Psoas muscle (tissue), 8 donors: ENCODE measurements around the gene GALK1. TPM values are rescaled to one million over a fixed set of nuclear protein-coding genes. Genes with fewer than 3 reads are reported as not detected.

Source experiments
- ATAC-seq, 4 donors: fragments of 200-7000 bp; cut with Tn5 transposase; one replicate each; pipeline ENCODE4 v1.9.1; 2020; ENCODE audit warnings: moderate library complexity in 3 of 4, mild to moderate bottlenecking in 2 of 4
- DNase-seq, 2 donors: peaks; one replicate each; pipeline ENCODE4 v3.0.0-alpha.2; 2020
- H3K27ac ChIP-seq: fragments of 200-600 bp; one replicate; pipeline ENCODE4 v1.8.0; 2022
- H3K27me3 ChIP-seq, 3 donors: fragments of 200-600 bp in 1 of 3; one replicate each; pipeline versions ENCODE4 v1.6.1 to v1.8.0; 2013 to 2022; ENCODE audit warnings: low read length in 2 of 3, mild to moderate bottlenecking in 2 of 3, moderate library complexity in 1 of 3; ENCODE audit not compliant: insufficient read depth in 3 of 3
- H3K36me3 ChIP-seq, 2 donors: fragments of 200-600 bp in 1 of 2; one replicate each; pipeline versions ENCODE4 v1.6.1 to v1.8.0; 2013 to 2022; ENCODE audit warnings: low read depth in 1 of 2, mild to moderate bottlenecking in 1 of 2, moderate library complexity in 1 of 2; ENCODE audit not compliant: insufficient read depth in 1 of 2
- H3K4me1 ChIP-seq: fragments of 200-600 bp; one replicate; pipeline ENCODE4 v1.8.0; 2022
- H3K4me3 ChIP-seq: fragments of 200-600 bp; one replicate; pipeline ENCODE4 v1.8.0; 2022; ENCODE audit warnings: mild to moderate bottlenecking
- H3K9me3 ChIP-seq: fragments of 200-600 bp; one replicate; pipeline ENCODE4 v1.8.0; 2022
- WGBS, 3 donors: extraction: QIAGEN DNeasy Blood & Tissue Kit; methylation state at CpG; one replicate each; pipeline versions ENCODE4 v1.1.6 to v1.1.7; 2013; 5-methylcytosine and 5-hydroxymethylcytosine counted together
- intact Hi-C, 2 donors: fragments of 100-400 bp; cut with DNase I; formaldehyde crosslinking; loops; one replicate each; pipeline versions ENCODE4 v1.11.0 to v1.14.2; 2022
- long read RNA-seq, 2 donors: library from polyadenylated mRNA; unstranded; transcript quantifications; one replicate each; pipeline ENCODE4 v2.0.0, GENCODE V29; 2021
- polyA plus RNA-seq, 3 donors: library from polyadenylated mRNA; stranded (reverse); fragments of 200-250 nt; gene quantifications; one replicate each; pipeline ENCODE4 v1.2.3, GENCODE V29; 2013
- total RNA-seq, 4 donors: library from RNA; stranded (reverse); fragmentation: NEBNext Ultra II Directional in 2 of 4; extraction: Animal tissue kit (Norgen Biotek cat#: 25700) in 2 of 4; gene quantifications; one replicate each; pipeline versions ENCODE4 v1.2.1 to v1.2.4, GENCODE V29; 2021 to 2023
- TF ChIP-seq, protein P1 (sequence below): fragments of 200-600 bp; IDR thresholded peaks from one replicate; pipeline ENCODE4 v1.8.0; 2022; ENCODE audit warnings: antibody characterized with exemption
- donor health status: healthy with polysubstance abuse.
- donor health status: DM: no; HTN: no; CAD: no; lungs with moderate emphysema.
- donor health status: Bipolar disorder and iron deficiency.
- donor health status: healthy.
- donor health status: DM: yes; HTN: yes; CAD: no.
- donor health status: DM: no; HTN: no; CAD: no.
- donor health status: DM: no; HTN: no; CAD: no.
- donor health status: DM: yes; HTN: yes; CAD: no.

GALK1 gene
- 10 to 100 TPM in 1 of 4 donors, 1 to 10 TPM in 3; 7.1 to 13.2 (median 9.4) TPM for total RNA-seq
- polyA plus RNA-seq = 10 to 100 TPM in 2 of 3 donors, 1 to 10 TPM in 1; 8.3 to 12.8 (median 11.0) TPM
- long read RNA-seq, donor 1, transcript GALK1-205 (8 exons, 1,866 nt) = major isoform, 17 of 20 reads
- long read RNA-seq, donor 1, partial matches to known transcripts = 1 of 20 reads
- long read RNA-seq, donor 1, other reads (novel, unspliced or antisense) = 1 of 20 reads
- long read RNA-seq, donor 2, transcript GALK1-205 (8 exons, 1,866 nt) = major isoform, 15 of 17 reads
- long read RNA-seq, donor 2, partial matches to known transcripts = 2 of 17 reads
- long read RNA-seq, donor 2, other reads (novel, unspliced or antisense) = 0 of 17 reads

DNA sequence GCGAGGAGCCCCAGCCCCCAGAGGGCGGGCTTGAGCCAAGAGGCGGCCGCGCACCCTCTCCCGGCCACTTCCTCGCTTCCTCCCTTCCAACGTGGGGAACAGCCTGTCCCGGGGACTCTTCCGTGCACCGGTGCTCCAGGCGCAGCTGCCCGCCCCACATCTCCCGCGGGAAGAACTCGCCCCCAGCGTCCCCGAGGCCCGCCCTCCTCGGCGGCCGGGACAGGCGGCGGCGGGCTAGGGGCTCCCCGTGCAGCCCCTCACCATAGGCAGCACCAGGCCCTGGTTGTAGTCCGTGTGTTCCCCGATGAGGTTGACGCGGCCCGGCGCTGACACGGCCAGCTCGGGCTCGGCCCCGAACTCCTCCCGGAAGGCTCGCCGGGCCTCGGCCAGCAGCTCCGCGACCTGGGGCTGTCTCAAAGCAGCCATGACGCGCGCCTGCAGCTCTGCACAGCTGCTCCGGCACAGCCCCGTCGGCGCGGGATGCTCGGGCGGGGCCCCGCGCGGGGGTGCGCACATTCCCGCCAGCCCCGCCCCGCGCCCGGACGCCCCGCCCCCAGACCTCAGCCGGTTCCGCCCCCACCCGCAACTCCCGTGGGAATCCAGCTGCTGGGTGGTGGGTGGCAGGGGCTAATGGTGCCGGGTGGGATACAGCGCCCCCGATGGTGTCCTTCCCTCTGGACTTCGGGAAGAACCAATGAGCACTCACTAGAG, at the start of gene GALK1:
Gene GALK1, minus strand, starts transcription at position 482 of the 711 bp plus-strand sequence. Its CDS starts 56 bp downstream, at position 426.
- Histone ChIP-seq H3K9me3 (no peaks in the 10 kb centered on the region), H3K27ac (peak within 1 kb of the TSS; percentile 82), H3K27me3 (no peaks in the 10 kb centered on the region), H3K36me3 (no peaks in the 10 kb centered on the region), H3K4me1 (peaks cover 12% of the 10 kb centered on the region), H3K4me3 (peak within 1 kb of the TSS; percentile 83)
- DNase-seq (peak; percentile 81 to 84), ATAC-seq (peak; percentile 82 to 88 (median 86))
- intact Hi-C loops = loop anchor here in 1 of 2 donors (5.0 kb wide), 1 partner anchor 132 kb away; the partner anchor contains the start of gene TRIM65
- TF ChIP-seq, protein P1, sequence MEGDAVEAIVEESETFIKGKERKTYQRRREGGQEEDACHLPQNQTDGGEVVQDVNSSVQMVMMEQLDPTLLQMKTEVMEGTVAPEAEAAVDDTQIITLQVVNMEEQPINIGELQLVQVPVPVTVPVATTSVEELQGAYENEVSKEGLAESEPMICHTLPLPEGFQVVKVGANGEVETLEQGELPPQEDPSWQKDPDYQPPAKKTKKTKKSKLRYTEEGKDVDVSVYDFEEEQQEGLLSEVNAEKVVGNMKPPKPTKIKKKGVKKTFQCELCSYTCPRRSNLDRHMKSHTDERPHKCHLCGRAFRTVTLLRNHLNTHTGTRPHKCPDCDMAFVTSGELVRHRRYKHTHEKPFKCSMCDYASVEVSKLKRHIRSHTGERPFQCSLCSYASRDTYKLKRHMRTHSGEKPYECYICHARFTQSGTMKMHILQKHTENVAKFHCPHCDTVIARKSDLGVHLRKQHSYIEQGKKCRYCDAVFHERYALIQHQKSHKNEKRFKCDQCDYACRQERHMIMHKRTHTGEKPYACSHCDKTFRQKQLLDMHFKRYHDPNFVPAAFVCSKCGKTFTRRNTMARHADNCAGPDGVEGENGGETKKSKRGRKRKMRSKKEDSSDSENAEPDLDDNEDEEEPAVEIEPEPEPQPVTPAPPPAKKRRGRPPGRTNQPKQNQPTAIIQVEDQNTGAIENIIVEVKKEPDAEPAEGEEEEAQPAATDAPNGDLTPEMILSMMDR = peak; percentile 49
- 0 to 2% (median 0%) methylated on average over 38 to 71 of the region's 71 CpGs for WGBS, 3 donors

DNA sequence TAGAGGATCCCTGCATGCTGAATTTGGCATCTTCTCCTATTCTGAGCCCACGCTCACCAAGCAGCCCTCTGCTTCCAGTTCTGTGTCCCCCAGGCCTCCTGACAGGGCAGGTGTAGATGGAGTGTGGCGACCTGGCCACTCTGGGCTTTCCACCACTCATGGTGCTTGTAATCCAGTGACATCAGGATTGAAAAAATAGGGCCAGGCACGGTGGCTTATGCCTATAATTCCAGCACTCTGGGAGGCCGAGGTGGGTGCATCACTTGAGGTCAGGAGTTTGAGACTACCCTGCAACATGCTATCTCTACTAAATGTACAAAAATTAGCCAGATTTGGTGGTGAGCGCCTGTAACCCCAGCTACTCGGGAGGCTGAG, 49.0 kb upstream of the GALK1 start:
- H3K4me1 ChIP-seq = peaks cover 12% of the 10 kb centered on the region
- H3K9me3 ChIP-seq = no peaks in the 10 kb centered on the region
- intact Hi-C loops = no loop called here
- peaks cover 4 to 94% of the 10 kb centered on the region in 2 donors for H3K36me3 ChIP-seq
- H3K27ac ChIP-seq = no peak overlapping the region
- H3K27me3 ChIP-seq = no peaks in the 10 kb centered on the region
- ATAC-seq = no peak
- DNase-seq = peak in 1 of 2 donors; percentile 26
- WGBS, 3 donors = 81 to 91% (median 85%) methylated on average over 6 of the region's 6 CpGs
- TF ChIP-seq, protein P1 = no peak
- no peak overlapping the region for H3K4me3 ChIP-seq

GRCh38 chr17:75813081-75814020, 48.4 kb upstream of the GALK1 start:
- H3K4me1 ChIP-seq = peaks cover 17% of the 10 kb centered on the region
- no peaks in the 10 kb centered on the region for H3K27me3 ChIP-seq
- 87 to 89% (median 87%) methylated on average over 24 of the region's 24 CpGs for WGBS, 3 donors
- no peak for DNase-seq
- TF ChIP-seq, protein P1 = no peak
- intact Hi-C loops = no loop called here
- H3K27ac ChIP-seq = no peak overlapping the region
- ATAC-seq = no peak
- H3K36me3 ChIP-seq = peaks cover 0 to 88% of the 10 kb centered on the region in 2 donors
- no peaks in the 10 kb centered on the region for H3K9me3 ChIP-seq
- no peak overlapping the region for H3K4me3 ChIP-seq

DNA sequence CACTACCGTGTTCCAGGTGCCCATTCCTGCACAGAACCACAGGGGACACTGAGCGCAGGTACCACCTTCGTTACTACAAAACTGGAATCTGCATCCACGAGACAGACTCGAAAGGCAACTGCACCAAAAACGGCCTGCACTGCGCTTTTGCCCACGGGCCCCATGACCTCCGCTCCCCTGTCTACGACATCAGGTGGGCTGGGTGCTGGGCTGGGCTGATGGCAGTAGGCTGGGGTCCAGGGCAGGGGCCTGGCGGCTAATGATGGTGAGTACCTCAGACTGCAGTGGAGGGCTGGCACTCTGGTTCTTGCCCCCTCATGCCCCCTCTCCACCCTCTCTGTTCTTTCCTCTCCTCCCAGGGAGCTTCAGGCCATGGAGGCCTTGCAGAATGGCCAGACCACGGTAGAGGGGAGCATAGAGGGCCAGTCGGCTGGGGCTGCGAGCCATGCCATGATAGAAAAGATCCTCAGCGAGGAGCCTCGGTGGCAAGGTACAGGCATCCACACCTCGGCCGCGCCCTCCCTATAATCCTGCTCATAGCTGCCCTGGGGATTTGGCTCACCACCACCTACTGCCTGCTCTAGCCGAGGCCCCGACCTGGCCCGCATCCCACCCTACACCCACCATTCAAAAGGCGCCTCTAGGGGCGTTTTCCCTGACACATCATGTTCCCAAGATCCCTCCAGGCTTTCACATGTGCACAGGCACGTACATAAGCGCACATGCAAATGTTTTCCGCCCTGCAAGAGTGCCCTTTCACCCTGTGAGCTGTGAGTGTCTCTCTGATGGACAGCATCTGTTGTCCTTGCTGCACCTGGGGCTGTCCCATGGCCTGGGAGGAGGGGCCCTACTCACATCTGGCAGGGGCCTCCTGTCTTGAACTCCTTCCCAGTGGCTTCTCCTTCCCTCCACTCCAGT, 47.4 kb upstream of the GALK1 start:
- Histone ChIP-seq H3K27ac (no peak overlapping the region), H3K9me3 (no peaks in the 10 kb centered on the region), H3K4me3 (no peak overlapping the region), H3K4me1 (peaks cover 21% of the 10 kb centered on the region), H3K27me3 (no peaks in the 10 kb centered on the region), H3K36me3 (peaks cover 0 to 78% of the 10 kb centered on the region in 2 donors)
- no peak for DNase-seq
- no peak for ATAC-seq
- TF ChIP-seq, protein P1 = no peak
- WGBS, 3 donors = 90 to 94% (median 92%) methylated on average over 27 of the region's 27 CpGs
- intact Hi-C loops = no loop called here
